AG09309 (cell line): ENCODE data around the gene PHOSPHO2.

Source experiments
- DNase-seq: peaks from one replicate; pipeline ENCODE4 v3.0.0-alpha.2; 2010; ENCODE audit warnings: low read depth
- H3K4me3 ChIP-seq: 2 replicates; pipeline ENCODE4 v1.5.1; 2011; ENCODE audit warnings: mild to moderate bottlenecking, low read depth, low read length, moderate library complexity; ENCODE audit not compliant: control insufficient read depth
- CTCF ChIP-seq: IDR thresholded peaks from 2 replicates; pipeline ENCODE4 v1.5.1; 2011; ENCODE audit warnings: mild to moderate bottlenecking, low read depth, low read length, inconsistent platforms; ENCODE audit not compliant: insufficient read depth, control insufficient read depth; ENCODE audit errors: missing control alignments

The PHOSPHO2 gene

GRCh38 chr2:169748319-169748718, 54.0 kb downstream of the PHOSPHO2 start:
- TF ChIP-seq CTCF, result no peak
- no peak for DNase-seq
- H3K4me3 ChIP-seq, result no peak overlapping the region
